Mesenchymal stem cell (in vitro differentiated cells and primary cell): ENCODE measurements around the gene GSN.

Experiments
- DNase-seq: peaks from one replicate; pipeline ENCODE4 v3.0.0-alpha.2; 2013
- H2AFZ ChIP-seq: one replicate; pipeline ENCODE4 v1.6.1; 2013; ENCODE audit warnings: low read depth, mild to moderate bottlenecking, control low read depth, inconsistent platforms, low read length, moderate library complexity
- H2AK5ac ChIP-seq: 2 replicates; pipeline ENCODE4 v1.6.1; 2013; ENCODE audit warnings: low read length, moderate library complexity, mild to moderate bottlenecking, inconsistent platforms; ENCODE audit not compliant: severe bottlenecking
- H2BK120ac ChIP-seq: one replicate; pipeline ENCODE4 v1.6.1; 2013; ENCODE audit warnings: low read depth, mild to moderate bottlenecking, inconsistent platforms, low read length, moderate library complexity
- H2BK12ac ChIP-seq, 2 experiments: one replicate each; pipeline ENCODE4 v1.6.1; 2013; ENCODE audit warnings: inconsistent platforms in 2 of 2, low read length in 2 of 2, mild to moderate bottlenecking in 2 of 2, moderate library complexity in 2 of 2, control low read depth in 1 of 2
- H2BK15ac ChIP-seq: one replicate; pipeline ENCODE4 v1.6.1; 2013; ENCODE audit warnings: mild to moderate bottlenecking, low read depth, inconsistent platforms; ENCODE audit not compliant: poor library complexity, severe bottlenecking
- H2BK5ac ChIP-seq: 2 replicates; pipeline ENCODE4 v1.6.1; 2013; ENCODE audit warnings: low read depth, mild to moderate bottlenecking, low read length, control low read depth, inconsistent platforms; ENCODE audit not compliant: poor library complexity, severe bottlenecking
- H3K14ac ChIP-seq, 2 experiments: one replicate each; pipeline ENCODE4 v1.6.1; 2013; ENCODE audit warnings: inconsistent platforms in 2 of 2, low read length in 2 of 2, control low read depth in 1 of 2, mild to moderate bottlenecking in 1 of 2, moderate library complexity in 1 of 2
- H3K18ac ChIP-seq, 2 experiments: one replicate each; pipeline ENCODE4 v1.6.1; 2013; ENCODE audit warnings: inconsistent platforms in 2 of 2, low read length in 2 of 2, control low read depth in 1 of 2, low read depth in 1 of 2, mild to moderate bottlenecking in 1 of 2
- H3K23ac ChIP-seq, 2 experiments: one replicate each; pipeline ENCODE4 v1.6.1; 2013; ENCODE audit warnings: inconsistent platforms in 2 of 2, low read length in 2 of 2, mild to moderate bottlenecking in 2 of 2, moderate library complexity in 2 of 2, control low read depth in 1 of 2
- H3K27ac ChIP-seq: 2 replicates; pipeline ENCODE4 v1.5.1; 2013; ENCODE audit warnings: mild to moderate bottlenecking, moderate library complexity, low read length, control low read depth, inconsistent platforms; ENCODE audit not compliant: poor library complexity, severe bottlenecking
- H3K27me3 ChIP-seq, 2 experiments: 2 replicates each; pipeline versions ENCODE4 v1.6.1 to v1.7.0; 2013; ENCODE audit warnings: low read length in 2 of 2, mild to moderate bottlenecking in 2 of 2, moderate library complexity in 2 of 2, control low read depth in 1 of 2, inconsistent platforms in 1 of 2; ENCODE audit not compliant: control insufficient read depth in 1 of 2, insufficient read depth in 1 of 2
- H3K36me3 ChIP-seq, 2 experiments: 2 replicates each; pipeline versions ENCODE4 v1.6.1 to v1.7.0; 2013; ENCODE audit warnings: low read length in 2 of 2, control low read depth in 1 of 2, inconsistent platforms in 1 of 2, low read depth in 1 of 2, mild to moderate bottlenecking in 1 of 2; ENCODE audit not compliant: insufficient read depth in 2 of 2, control insufficient read depth in 1 of 2
- H3K4ac ChIP-seq, 2 experiments: one replicate each; pipeline ENCODE4 v1.6.1; 2013; ENCODE audit warnings: inconsistent platforms in 2 of 2, low read length in 2 of 2, mild to moderate bottlenecking in 2 of 2, moderate library complexity in 2 of 2, control low read depth in 1 of 2, low read depth in 1 of 2
- H3K4me1 ChIP-seq: 2 replicates; pipeline ENCODE4 v1.6.1; 2013; ENCODE audit warnings: low read depth, low read length, control low read depth; ENCODE audit not compliant: control insufficient read depth, insufficient read depth
- H3K4me2 ChIP-seq: 2 replicates; pipeline ENCODE4 v1.6.1; 2013; ENCODE audit warnings: low read length, mild to moderate bottlenecking, inconsistent platforms; ENCODE audit not compliant: poor library complexity, severe bottlenecking
- H3K4me3 ChIP-seq, 2 experiments: 2 replicates each; pipeline versions ENCODE4 v1.5.1 to v1.7.0; 2013; ENCODE audit warnings: low read length in 2 of 2, mild to moderate bottlenecking in 2 of 2, control low read depth in 1 of 2, low read depth in 1 of 2; ENCODE audit not compliant: insufficient read depth in 1 of 2
- H3K79me1 ChIP-seq: replicated peaks from 2 replicates; pipeline ENCODE4 v1.6.1; 2013; ENCODE audit warnings: mild to moderate bottlenecking, control low read depth, low read length, inconsistent platforms; ENCODE audit not compliant: poor library complexity, severe bottlenecking
- H3K9ac ChIP-seq: 2 replicates; pipeline ENCODE4 v1.7.0; 2013; ENCODE audit warnings: mild to moderate bottlenecking, low read length, moderate library complexity
- H3K9me3 ChIP-seq: 2 replicates; pipeline ENCODE4 v1.7.0; 2013; ENCODE audit warnings: mild to moderate bottlenecking, low read length; ENCODE audit not compliant: control insufficient read depth
- H4K8ac ChIP-seq: one replicate; pipeline ENCODE4 v1.6.1; 2013; ENCODE audit warnings: inconsistent platforms, mild to moderate bottlenecking, low read length, moderate library complexity
- H4K91ac ChIP-seq: one replicate; pipeline ENCODE4 v1.6.1; 2013; ENCODE audit warnings: mild to moderate bottlenecking, low read length, inconsistent platforms
- WGBS: methylation state at CpG from one replicate; pipeline ENCODE4 v1.1.7; 2013; ENCODE audit warnings: mixed read lengths; 5-methylcytosine and 5-hydroxymethylcytosine counted together

GSN gene

DNA sequence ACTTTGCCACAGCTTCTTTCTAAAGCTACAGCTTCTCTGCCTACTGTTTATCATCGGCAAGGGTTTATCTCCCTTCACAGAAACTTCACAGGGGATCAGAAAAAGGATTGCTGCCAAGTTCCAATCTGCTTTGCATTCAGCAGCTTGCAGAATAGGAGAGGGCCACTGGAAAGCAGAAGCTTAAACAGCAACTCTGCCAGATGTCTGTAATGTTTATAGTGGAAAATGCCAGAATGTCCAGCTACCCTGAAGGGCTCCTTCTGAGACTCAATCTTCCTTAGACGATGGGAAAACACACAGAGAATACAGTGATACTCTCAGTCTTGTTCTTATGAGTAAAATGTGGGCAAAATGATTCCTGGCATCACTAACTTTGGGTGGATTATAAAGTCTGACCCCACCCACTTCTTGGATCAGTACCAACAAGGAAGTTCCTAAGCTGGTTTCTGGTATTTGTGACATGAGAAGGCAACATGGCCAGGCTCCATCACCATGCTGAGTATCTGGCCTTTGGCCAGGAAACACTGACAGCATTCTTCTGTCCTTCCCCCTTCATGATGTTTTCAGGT, 83.1 kb downstream of the GSN start:
- 26% methylated on average over 1 of the region's 2 CpGs for WGBS
- Histone ChIP-seq H2BK15ac (no peak overlapping the region), H3K9ac (peak overlapping the region; percentile 58), H3K14ac (no peak overlapping the region), H3K4me2 (peak overlapping the region; percentile 25), H3K4ac (no peak overlapping the region), H3K27me3 (no peaks in the 10 kb centered on the region), H3K9me3 (no peaks in the 10 kb centered on the region), H3K4me3 (peak overlapping the region in 1 of 2 experiments; percentile 10), H2BK120ac (no peak overlapping the region), H3K23ac (no peak overlapping the region), H2AFZ (no peak overlapping the region), H2BK12ac (peak overlapping the region in 1 of 2 experiments; percentile 21), H2AK5ac (no peak overlapping the region), H3K79me1 (no peaks in the 10 kb centered on the region), H3K4me1 (no peaks in the 10 kb centered on the region), H3K27ac (peak overlapping the region; percentile 43), H4K91ac (no peak overlapping the region), H3K18ac (peak overlapping the region; percentile 0 to 72), H4K8ac (no peak overlapping the region), H3K36me3 (peaks cover 0 to 84% of the 10 kb centered on the region in 2 experiments), H2BK5ac (no peak overlapping the region)
- peak; percentile 90 for DNase-seq

DNA sequence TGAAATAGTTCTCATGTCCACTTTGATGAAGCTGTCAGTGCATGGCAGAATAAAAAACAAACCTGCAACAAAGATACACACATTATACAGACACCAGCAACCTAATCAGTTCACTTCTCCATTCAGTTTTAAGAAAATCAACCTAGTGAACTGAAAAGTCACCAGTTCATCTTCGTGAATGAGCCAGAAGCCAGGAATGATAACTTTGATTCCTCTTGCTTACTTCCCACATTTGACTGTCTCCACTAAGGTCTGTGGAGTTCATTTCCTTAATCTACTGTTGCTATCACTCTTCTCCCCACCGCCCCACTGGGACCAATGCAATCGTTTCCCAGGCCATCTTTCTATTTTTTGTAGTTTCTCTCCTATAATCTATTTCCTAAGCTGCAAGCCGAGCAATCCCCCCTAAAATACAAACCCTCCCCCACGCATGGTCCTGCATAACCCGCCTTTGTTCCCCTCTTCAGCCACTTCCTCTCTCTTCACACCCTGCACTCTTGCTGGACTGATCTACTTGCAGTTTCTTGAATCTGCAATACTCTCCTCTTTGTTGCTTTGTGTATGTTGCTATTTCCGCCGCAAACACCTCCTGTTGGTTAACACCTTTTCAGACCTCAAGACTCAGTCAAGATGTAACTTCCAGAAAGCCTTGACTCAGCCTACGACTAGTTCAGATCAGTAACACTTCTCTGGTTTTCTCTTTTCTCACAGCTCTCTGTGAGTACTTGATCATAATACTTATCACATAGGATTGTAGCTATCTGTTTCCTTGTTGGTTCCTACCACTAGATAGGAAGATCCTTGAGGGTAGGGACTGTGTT, 85.5 kb downstream of the GSN start:
- Histone ChIP-seq H3K27ac (no peak overlapping the region), H2AFZ (no peak overlapping the region), H3K4me1 (no peaks in the 10 kb centered on the region), H2BK5ac (no peak overlapping the region), H3K14ac (no peak overlapping the region), H2AK5ac (no peak overlapping the region), H3K4me3 (no peak overlapping the region), H3K36me3 (peaks cover 0 to 65% of the 10 kb centered on the region in 2 experiments), H3K4me2 (no peak overlapping the region), H3K4ac (no peak overlapping the region), H3K18ac (no peak overlapping the region), H2BK15ac (no peak overlapping the region), H2BK12ac (no peak overlapping the region), H3K27me3 (no peaks in the 10 kb centered on the region), H4K8ac (no peak overlapping the region), H4K91ac (no peak overlapping the region), H3K79me1 (no peaks in the 10 kb centered on the region), H2BK120ac (no peak overlapping the region), H3K23ac (no peak overlapping the region), H3K9ac (no peak overlapping the region), H3K9me3 (no peaks in the 10 kb centered on the region)
- no peak for DNase-seq
- 96% methylated on average over 8 of the region's 9 CpGs for WGBS

DNA sequence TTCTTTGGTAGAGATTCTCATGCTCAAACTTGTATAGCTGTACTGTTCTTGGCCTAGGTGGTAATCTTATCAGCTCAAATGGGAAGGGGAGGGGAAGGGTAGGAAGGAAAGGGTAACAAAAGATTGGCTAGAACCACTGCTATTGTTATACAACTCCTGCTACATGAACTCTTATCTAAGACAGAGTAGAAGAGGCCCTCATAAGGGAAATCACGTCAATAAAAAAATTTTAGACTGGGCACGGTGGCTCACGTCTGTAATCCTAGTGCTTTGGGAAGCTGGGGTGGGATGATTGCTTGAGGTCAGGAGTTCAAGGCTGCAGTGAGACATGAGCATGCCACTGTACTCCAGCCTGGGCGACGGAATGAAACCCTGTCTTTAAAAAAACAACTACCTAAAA, 86.2 kb downstream of the GSN start:
- Histone ChIP-seq H3K9ac (no peak overlapping the region), H3K14ac (no peak overlapping the region), H3K18ac (peak overlapping the region in 1 of 2 experiments; percentile 9), H3K23ac (no peak overlapping the region), H2BK15ac (no peak overlapping the region), H2AK5ac (no peak overlapping the region), H2BK5ac (no peak overlapping the region), H3K27me3 (no peaks in the 10 kb centered on the region), H2BK120ac (no peak overlapping the region), H3K27ac (no peak overlapping the region), H3K4ac (no peak overlapping the region), H2BK12ac (no peak overlapping the region), H4K91ac (no peak overlapping the region), H3K79me1 (no peaks in the 10 kb centered on the region), H3K9me3 (no peaks in the 10 kb centered on the region), H3K4me3 (no peak overlapping the region), H3K36me3 (peaks cover 0 to 58% of the 10 kb centered on the region in 2 experiments), H3K4me2 (no peak overlapping the region), H3K4me1 (no peaks in the 10 kb centered on the region), H4K8ac (no peak overlapping the region), H2AFZ (no peak overlapping the region)
- DNase-seq, result no peak
- WGBS, result 70% methylated on average over 3 of the region's 5 CpGs

DNA sequence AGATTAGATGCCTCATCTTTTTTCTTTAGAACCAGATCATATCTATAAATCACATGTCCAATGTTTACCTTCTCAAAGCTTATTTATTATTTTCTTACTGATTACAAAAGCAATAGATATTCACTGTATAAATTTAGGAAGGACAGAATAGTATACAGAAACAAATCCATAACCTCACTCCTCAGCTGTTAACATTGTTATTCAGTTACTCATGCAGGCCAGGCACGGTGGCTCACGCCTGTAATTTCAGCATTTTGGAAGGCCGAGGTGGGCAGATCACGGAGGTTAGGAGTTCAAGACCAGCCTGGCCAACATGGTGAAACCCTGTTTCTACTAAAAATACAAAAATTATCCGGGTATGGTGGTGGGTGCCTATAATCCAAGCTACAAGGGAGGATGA, 86.8 kb downstream of the GSN start:
- Histone ChIP-seq H3K27ac (no peak overlapping the region), H3K23ac (no peak overlapping the region), H3K4me1 (no peaks in the 10 kb centered on the region), H3K36me3 (peaks cover 0 to 52% of the 10 kb centered on the region in 2 experiments), H2AK5ac (no peak overlapping the region), H3K9ac (no peak overlapping the region), H4K91ac (no peak overlapping the region), H3K9me3 (no peaks in the 10 kb centered on the region), H3K4ac (no peak overlapping the region), H2AFZ (no peak overlapping the region), H3K4me2 (no peak overlapping the region), H4K8ac (no peak overlapping the region), H3K79me1 (no peaks in the 10 kb centered on the region), H2BK12ac (no peak overlapping the region), H2BK15ac (no peak overlapping the region), H3K4me3 (no peak overlapping the region), H3K14ac (no peak overlapping the region), H3K18ac (no peak overlapping the region), H2BK5ac (no peak overlapping the region), H2BK120ac (no peak overlapping the region), H3K27me3 (no peaks in the 10 kb centered on the region)
- peak; percentile 58 for DNase-seq
- WGBS, result 39% methylated on average over 4 of the region's 5 CpGs
